Vagina (tissue), 2 donors: ENCODE data around the gene MYL5. TPM values are rescaled to one million over a fixed set of nuclear protein-coding genes. Genes with fewer than 3 reads are reported as not detected.

Experiments
- DNase-seq, 2 donors: peaks; one replicate each; pipeline ENCODE4 v3.0.0-alpha.2; 2017; ENCODE audit errors: extremely low spot score in 2 of 2
- H3K27ac ChIP-seq: fragments of 200-600 bp; sonication (generic); one replicate; pipeline ENCODE4 v1.5.1; 2019
- H3K27me3 ChIP-seq: fragments of 200-600 bp; sonication (generic); one replicate; pipeline ENCODE4 v1.5.1; 2019
- H3K36me3 ChIP-seq, 2 donors: fragments of 200-600 bp; sonication (generic); one replicate each; pipeline ENCODE4 v1.5.1; 2017 to 2019
- H3K4me1 ChIP-seq: fragments of 200-600 bp; sonication (generic); one replicate; pipeline ENCODE4 v1.5.1; 2019
- H3K4me3 ChIP-seq, 2 donors: fragments of 200-600 bp; sonication (generic); 1 replicate in 1 of 2; 2 replicates in 1 of 2; pipeline ENCODE4 v1.5.1; 2016 to 2019
- H3K9me3 ChIP-seq: fragments of 200-600 bp; sonication (generic); one replicate; pipeline ENCODE4 v1.5.1; 2019
- POLR2A ChIP-seq, 2 donors: fragments of 450-650 bp; IDR thresholded peaks; one replicate each; pipeline ENCODE4 v1.6.1; 2017; ENCODE audit warnings: antibody characterized with exemption in 2 of 2, mild to moderate bottlenecking in 2 of 2, moderate library complexity in 2 of 2
- POLR2AphosphoS5 ChIP-seq, 2 donors: sonication (generic); formaldehyde crosslinking; IDR thresholded peaks; one replicate each; pipeline ENCODE4 v1.9.0; 2017; ENCODE audit warnings: antibody characterized with exemption in 2 of 2, mild to moderate bottlenecking in 2 of 2, low read depth in 1 of 2; ENCODE audit not compliant: insufficient read depth in 1 of 2
- intact Hi-C: fragments of 100-400 bp; cut with DNase I; formaldehyde crosslinking; loops from one replicate; pipeline ENCODE4 v1.15.1; 2023
- total RNA-seq: library from RNA; depleted of rRNA; stranded (reverse); fragments of >200 nt; gene quantifications from one replicate; pipeline ENCODE4 v1.2.3, GENCODE V29; 2016
- TF ChIP-seq, protein P1 (sequence below), 3 experiments: fragments of 450-650 bp in 2 of 3; fragments of 200-600 bp in 1 of 3; sonication (generic) in 1 of 3; IDR thresholded peaks; one replicate each; pipeline ENCODE4 v1.5.1; 2017 to 2019; ENCODE audit warnings: antibody characterized with exemption in 3 of 3, mild to moderate bottlenecking in 2 of 3, moderate library complexity in 2 of 3

Gene MYL5
- total RNA-seq, 1 donor from 2014 or later = 3.4 TPM

DNA sequence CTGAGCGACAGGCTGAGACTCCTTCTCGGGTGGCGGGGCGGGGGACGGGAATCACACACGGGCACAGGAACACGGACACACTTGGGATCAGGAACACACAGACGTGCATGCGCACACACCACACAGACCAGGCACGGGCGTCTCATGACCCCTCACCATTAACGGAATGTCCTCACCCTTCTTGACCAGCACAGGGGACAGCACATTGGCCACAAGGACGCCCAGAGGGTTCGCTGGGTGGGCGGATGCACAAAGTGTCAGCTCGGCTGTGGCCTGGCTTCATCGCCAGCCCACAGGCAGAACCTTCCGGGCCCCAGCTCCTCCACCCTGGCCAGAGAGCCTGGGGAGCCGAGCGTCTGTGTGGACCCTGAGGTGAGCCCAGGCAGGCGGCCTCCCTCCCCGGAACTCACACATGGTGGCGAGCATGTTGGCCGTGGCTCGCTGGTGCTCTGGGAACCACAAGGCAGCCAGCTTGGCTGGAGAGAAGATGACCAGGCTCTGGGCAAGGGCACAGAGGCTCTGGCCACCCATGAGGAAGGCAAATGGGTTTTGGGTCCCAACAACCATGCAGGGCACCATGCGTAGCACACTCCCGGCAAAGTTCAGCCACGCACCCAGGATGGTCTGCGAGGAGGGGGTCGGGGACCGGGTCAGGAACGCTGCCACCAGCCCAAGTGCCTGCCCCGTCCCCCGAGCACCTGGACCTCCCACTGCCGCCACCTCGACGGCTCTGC lies 11.5 kb downstream of the MYL5 start:
- peaks cover 54% of the 10 kb centered on the region for H3K4me1 ChIP-seq
- H3K4me3 ChIP-seq = no peak overlapping the region
- H3K36me3 ChIP-seq = no peaks in the 10 kb centered on the region
- TF ChIP-seq, protein P1, sequence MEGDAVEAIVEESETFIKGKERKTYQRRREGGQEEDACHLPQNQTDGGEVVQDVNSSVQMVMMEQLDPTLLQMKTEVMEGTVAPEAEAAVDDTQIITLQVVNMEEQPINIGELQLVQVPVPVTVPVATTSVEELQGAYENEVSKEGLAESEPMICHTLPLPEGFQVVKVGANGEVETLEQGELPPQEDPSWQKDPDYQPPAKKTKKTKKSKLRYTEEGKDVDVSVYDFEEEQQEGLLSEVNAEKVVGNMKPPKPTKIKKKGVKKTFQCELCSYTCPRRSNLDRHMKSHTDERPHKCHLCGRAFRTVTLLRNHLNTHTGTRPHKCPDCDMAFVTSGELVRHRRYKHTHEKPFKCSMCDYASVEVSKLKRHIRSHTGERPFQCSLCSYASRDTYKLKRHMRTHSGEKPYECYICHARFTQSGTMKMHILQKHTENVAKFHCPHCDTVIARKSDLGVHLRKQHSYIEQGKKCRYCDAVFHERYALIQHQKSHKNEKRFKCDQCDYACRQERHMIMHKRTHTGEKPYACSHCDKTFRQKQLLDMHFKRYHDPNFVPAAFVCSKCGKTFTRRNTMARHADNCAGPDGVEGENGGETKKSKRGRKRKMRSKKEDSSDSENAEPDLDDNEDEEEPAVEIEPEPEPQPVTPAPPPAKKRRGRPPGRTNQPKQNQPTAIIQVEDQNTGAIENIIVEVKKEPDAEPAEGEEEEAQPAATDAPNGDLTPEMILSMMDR (IDR thresholded peaks at IDR 0.05) = no peak
- TF ChIP-seq POLR2AphosphoS5 (IDR thresholded peaks at IDR 0.05; ENCODE audit: insufficient read depth in 1 of 2, low read depth in 1 of 2) (no peak), POLR2A (IDR thresholded peaks at IDR 0.05) (no peak)
- H3K27me3 ChIP-seq = no peaks in the 10 kb centered on the region
- DNase-seq = no peak
- intact Hi-C loops = no loop called here
- no peak overlapping the region for H3K27ac ChIP-seq
- H3K9me3 ChIP-seq = no peaks in the 10 kb centered on the region

DNA sequence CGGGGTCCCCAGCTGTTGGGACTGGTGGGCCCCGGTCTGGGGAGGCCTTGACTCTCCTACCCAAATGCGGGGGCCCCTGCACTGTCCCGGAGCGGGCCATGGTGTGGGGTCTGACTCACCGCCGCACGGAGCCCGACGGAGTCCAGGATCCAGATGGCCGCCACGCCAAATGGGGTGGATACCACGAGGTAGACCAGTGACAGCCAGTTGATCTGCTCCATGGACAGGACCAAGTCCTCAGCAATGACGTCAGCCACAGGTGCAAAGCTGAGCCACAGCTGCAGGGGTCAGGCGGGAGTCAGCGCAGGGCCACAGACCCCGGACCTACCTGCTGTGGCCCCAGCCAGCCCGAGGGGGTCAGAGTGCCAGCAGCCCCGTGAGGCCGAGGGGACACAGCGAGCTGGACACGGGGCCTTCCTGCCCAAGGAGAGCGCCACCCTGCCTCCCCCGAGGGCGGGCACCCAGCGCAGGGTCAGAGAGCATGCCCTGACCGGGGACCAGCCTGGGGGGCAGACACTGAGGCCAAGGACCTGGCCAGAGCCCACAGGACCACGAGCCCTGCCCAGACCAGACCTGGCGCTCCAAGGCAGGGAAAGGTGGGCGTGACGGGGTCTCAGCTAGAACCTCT lies 12.2 kb downstream of the MYL5 start:
- Histone ChIP-seq H3K4me3 (peak overlapping the region in 1 of 2 donors; percentile 37), H3K36me3 (no peaks in the 10 kb centered on the region), H3K27me3 (no peaks in the 10 kb centered on the region), H3K27ac (peak overlapping the region; percentile 85), H3K9me3 (no peaks in the 10 kb centered on the region), H3K4me1 (peaks cover 50% of the 10 kb centered on the region)
- TF ChIP-seq POLR2AphosphoS5 (IDR thresholded peaks at IDR 0.05; ENCODE audit: insufficient read depth in 1 of 2, low read depth in 1 of 2) (no peak), POLR2A (IDR thresholded peaks at IDR 0.05) (no peak)
- TF ChIP-seq, protein P1 (IDR thresholded peaks at IDR 0.05) = no peak
- intact Hi-C loops = no loop called here
- DNase-seq = no peak

DNA sequence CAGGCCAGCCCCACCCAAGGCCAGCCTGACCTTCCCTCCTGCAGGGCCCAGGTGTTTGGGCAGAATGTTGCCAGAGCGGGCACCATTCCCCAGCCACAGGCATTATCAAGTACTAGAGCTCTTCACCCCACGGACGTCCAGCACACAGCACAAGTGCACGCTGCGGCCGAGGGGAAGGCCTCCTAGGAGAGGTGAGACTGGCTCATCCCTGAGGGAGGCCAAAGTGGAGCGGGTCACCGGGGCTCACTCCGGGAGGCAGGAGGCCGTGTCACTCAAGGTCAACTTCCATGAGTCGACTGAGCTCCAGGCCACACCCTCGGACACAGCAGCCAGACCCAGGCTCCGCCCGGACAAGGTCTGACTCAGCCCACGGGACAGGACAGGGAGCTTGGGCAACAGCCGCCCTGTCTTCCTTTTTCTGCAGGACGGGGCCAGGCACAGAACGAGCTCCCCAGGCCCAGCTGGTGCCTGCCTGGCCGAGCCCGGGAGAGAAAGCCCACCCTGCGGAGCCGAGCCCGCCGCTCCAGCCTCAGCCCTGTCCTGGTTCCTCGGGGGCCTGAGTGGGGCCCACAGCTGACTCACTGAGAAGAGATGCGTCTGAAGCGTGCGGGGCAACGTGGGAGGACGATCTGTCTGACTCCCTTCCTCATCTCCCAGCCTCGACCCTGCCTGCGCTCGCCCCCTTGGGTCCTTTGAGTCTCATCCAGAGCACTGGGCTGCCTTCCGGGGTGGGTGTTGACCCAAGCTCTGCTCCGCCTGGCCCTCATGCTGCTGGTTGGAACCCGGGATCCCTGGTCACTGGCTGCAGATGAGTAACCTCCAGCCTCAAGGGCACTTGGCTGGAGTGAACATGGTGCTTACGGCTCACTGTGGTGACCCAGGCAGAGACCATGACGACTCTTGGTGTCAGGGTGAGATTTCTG lies 13.0 kb downstream of the MYL5 start:
- peaks cover 43% of the 10 kb centered on the region for H3K4me1 ChIP-seq
- H3K27ac ChIP-seq = peak overlapping the region; percentile 85
- intact Hi-C loops = no loop called here
- TF ChIP-seq, protein P1 (IDR thresholded peaks at IDR 0.05) = no peak
- TF ChIP-seq POLR2A (IDR thresholded peaks at IDR 0.05) = peak in 1 of 2 donors; percentile 59
- peak; percentile 73 to 88 for TF ChIP-seq POLR2AphosphoS5 (IDR thresholded peaks at IDR 0.05; ENCODE audit: insufficient read depth in 1 of 2, low read depth in 1 of 2)
- H3K27me3 ChIP-seq = no peaks in the 10 kb centered on the region
- no peaks in the 10 kb centered on the region for H3K9me3 ChIP-seq
- H3K4me3 ChIP-seq = peak overlapping the region; percentile 37 to 51
- DNase-seq = no peak
- H3K36me3 ChIP-seq = no peaks in the 10 kb centered on the region

DNA sequence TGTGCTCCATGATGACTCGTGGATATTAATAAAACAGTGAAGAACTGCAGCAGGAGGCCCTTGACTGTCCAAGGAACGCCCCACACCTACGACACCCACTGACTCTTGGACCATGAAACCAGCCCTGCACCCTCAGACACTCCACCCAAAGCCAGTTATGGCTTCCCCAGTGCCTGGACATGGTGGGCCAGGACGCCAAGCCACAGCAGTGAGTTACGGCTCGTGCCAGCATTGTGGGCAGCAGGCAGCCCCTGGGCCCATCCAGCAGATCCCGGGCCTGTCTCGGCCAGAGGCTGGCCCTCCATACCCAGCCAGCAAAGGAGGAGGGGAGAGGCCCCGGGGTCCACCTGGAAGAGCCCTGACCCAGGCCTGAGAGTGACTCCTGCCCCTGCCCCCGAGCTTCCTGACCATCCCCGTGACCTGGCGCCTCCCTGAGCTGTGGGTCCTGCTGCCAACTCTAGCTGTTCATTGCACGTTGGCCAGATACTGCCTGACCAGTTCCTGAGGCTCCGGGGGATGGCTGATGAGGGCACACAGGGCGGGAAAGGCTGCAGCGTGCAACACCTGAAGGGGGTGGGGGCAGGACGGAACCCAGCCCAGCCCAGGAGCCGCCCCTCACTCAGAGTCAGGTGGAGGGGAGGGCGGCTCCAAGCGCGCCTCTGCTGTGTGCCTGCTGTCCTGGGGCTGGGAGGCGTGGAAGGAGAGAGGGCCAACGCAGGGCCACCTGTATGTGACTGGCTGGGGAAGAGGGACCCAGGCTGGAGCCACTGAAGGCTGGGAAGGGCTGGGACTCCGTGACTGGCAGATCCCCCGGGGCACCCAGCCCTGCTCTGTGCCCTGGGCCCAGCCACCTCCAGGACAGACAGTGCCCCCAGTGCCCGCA lies 13.9 kb downstream of the MYL5 start:
- no peaks in the 10 kb centered on the region for H3K27me3 ChIP-seq
- peak overlapping the region; percentile 85 for H3K27ac ChIP-seq
- no peak for DNase-seq
- peak overlapping the region; percentile 50 to 51 for H3K4me3 ChIP-seq
- intact Hi-C loops = no loop called here
- H3K4me1 ChIP-seq = peaks cover 41% of the 10 kb centered on the region
- H3K36me3 ChIP-seq = no peaks in the 10 kb centered on the region
- TF ChIP-seq, protein P1 (IDR thresholded peaks at IDR 0.05) = no peak
- no peak for TF ChIP-seq POLR2A (IDR thresholded peaks at IDR 0.05)
- TF ChIP-seq POLR2AphosphoS5 (IDR thresholded peaks at IDR 0.05; ENCODE audit: insufficient read depth in 1 of 2, low read depth in 1 of 2) = no peak
- H3K9me3 ChIP-seq = no peaks in the 10 kb centered on the region
